ENCODE measurements around the gene RAB5IF. TPM values are rescaled to one million over a fixed set of nuclear protein-coding genes. Genes with fewer than 3 reads are reported as not detected.

The RAB5IF gene
- total RNA-seq, 4 donors from 2014 or later = 60.2 to 94.8 (median 81.6) TPM

GRCh38 chr20:36591854-36592641, 13.5 kb upstream of the RAB5IF start:
- TF ChIP-seq EP300 (IDR thresholded peaks at IDR 0.05) (no peak), CTCF (IDR thresholded peaks at IDR 0.05) (peak; percentile 34 to 46 (median 45))
- 67% methylated on average over 9 of the region's 9 CpGs for WGBS
- H3K4me3 ChIP-seq = no peak overlapping the region
- H3K36me3 ChIP-seq = peaks cover 0 to 41% (median 16%) of the 10 kb centered on the region in 4 donors
- no peaks in the 10 kb centered on the region for H3K27me3 ChIP-seq
- H3K4me1 ChIP-seq = peaks cover 0 to 8% (median 0%) of the 10 kb centered on the region in 4 donors
- intact Hi-C loops (cut with DNase I) = loop anchor here (5.0 kb wide), 1 partner anchor 35 kb away; no protein-coding TSS in a partner anchor
- no peak for DNase-seq (ENCODE audit: extremely low spot score)
- no peak overlapping the region for H3K27ac ChIP-seq (replicated peaks in 1 of 4)
- H3K9me3 ChIP-seq = no peaks in the 10 kb centered on the region

- WGBS = 64% methylated on average over 3 of the region's 5 CpGs
- intact Hi-C loops (cut with DNase I) = loop anchor here (5.0 kb wide), 1 partner anchor 36 kb away; no protein-coding TSS in a partner anchor
- Histone ChIP-seq H3K27ac (replicated peaks in 1 of 4) (no peak overlapping the region), H3K36me3 (peaks cover 0 to 37% (median 16%) of the 10 kb centered on the region in 4 donors), H3K27me3 (no peaks in the 10 kb centered on the region), H3K4me1 (peaks cover 0 to 8% (median 0%) of the 10 kb centered on the region in 4 donors), H3K4me3 (no peak overlapping the region), H3K9me3 (no peaks in the 10 kb centered on the region)
- TF ChIP-seq CTCF (IDR thresholded peaks at IDR 0.05) = no peak
- TF ChIP-seq POLR2A (IDR thresholded peaks at IDR 0.05; ENCODE audit: low read depth) = no peak
- TF ChIP-seq POLR2AphosphoS5 (IDR thresholded peaks at IDR 0.05) = no peak
- no peak for TF ChIP-seq EP300 (IDR thresholded peaks at IDR 0.05)
- DNase-seq (ENCODE audit: extremely low spot score) = no peak
Observed at GRCh38 chr20:36593347-36593929, 12.1 kb upstream of the RAB5IF start.

GRCh38 chr20:36599912-36600345, 5.7 kb upstream of the RAB5IF start:
- WGBS = 43% methylated on average over 5 of the region's 5 CpGs
- Histone ChIP-seq H3K36me3 (peaks cover 0 to 4% (median 0%) of the 10 kb centered on the region in 4 donors), H3K4me3 (no peak overlapping the region), H3K27ac (replicated peaks in 1 of 4) (no peak overlapping the region), H3K27me3 (no peaks in the 10 kb centered on the region), H3K9me3 (no peaks in the 10 kb centered on the region), H3K4me1 (peaks cover 2 to 3% (median 2%) of the 10 kb centered on the region in 4 donors)
- intact Hi-C loops (cut with DNase I) = loop anchor here (10.0 kb wide), 2 partner anchors 155 to 265 kb away; a partner anchor contains a TSS
- no peak for TF ChIP-seq CTCF (IDR thresholded peaks at IDR 0.05)
- no peak for TF ChIP-seq POLR2AphosphoS5 (IDR thresholded peaks at IDR 0.05)
- TF ChIP-seq EP300 (IDR thresholded peaks at IDR 0.05) = no peak
- TF ChIP-seq POLR2A (IDR thresholded peaks at IDR 0.05; ENCODE audit: low read depth) = no peak
- DNase-seq (ENCODE audit: extremely low spot score) = no peak

- intact Hi-C loops (cut with DNase I) = loop anchor here (10.0 kb wide), 2 partner anchors 153 to 263 kb away; a partner anchor contains a TSS
- TF ChIP-seq CTCF (IDR thresholded peaks at IDR 0.05) (no peak), POLR2AphosphoS5 (IDR thresholded peaks at IDR 0.05) (no peak), EP300 (IDR thresholded peaks at IDR 0.05) (no peak), POLR2A (IDR thresholded peaks at IDR 0.05; ENCODE audit: low read depth) (no peak)
- no peaks in the 10 kb centered on the region for H3K36me3 ChIP-seq
- DNase-seq (ENCODE audit: extremely low spot score) = no peak
- H3K27ac ChIP-seq (replicated peaks in 1 of 4) = no peak overlapping the region
- H3K4me1 ChIP-seq = peaks cover 7 to 12% (median 10%) of the 10 kb centered on the region in 4 donors
- no peaks in the 10 kb centered on the region for H3K9me3 ChIP-seq
- 52% methylated on average over 1 of the region's 1 CpG for WGBS
- H3K27me3 ChIP-seq = no peaks in the 10 kb centered on the region
- no peak overlapping the region for H3K4me3 ChIP-seq
Observed at GRCh38 chr20:36601540-36601939, 4.0 kb upstream of the RAB5IF start.

All from esophagus muscularis mucosa (tissue), 4 donors.